ENCODE measurements around the gene FUT8. TPM values are rescaled to one million over a fixed set of nuclear protein-coding genes. Genes with fewer than 3 reads are reported as not detected.

The FUT8 gene
- total RNA-seq, 2 donors from 2014 or later: 9.5 to 13.5 TPM

DNA sequence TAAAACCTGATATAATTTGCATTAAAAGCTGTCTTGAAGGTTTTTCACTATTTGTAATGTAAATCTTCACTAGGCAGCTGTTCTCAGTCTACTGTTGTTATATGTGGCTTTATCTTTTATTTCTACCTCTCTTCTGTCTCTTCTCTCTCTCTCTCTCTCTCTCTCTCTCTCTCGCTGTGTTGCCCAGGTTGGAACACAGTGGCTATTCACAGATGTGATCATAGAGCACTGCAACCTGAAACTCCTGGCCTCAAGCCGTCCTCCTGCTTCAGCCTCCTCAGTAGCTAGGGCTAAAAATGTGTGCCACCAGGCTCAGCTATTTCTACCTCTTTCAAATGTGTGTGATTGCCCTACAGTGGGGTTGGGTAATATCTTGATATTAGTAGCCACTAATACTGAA lies 21.1 kb downstream of the FUT8 start:
- Histone ChIP-seq H3K4me1 (peaks cover 0 to 8% of the 10 kb centered on the region in 2 donors), H3K27ac (no peak overlapping the region), H3K36me3 (no peaks in the 10 kb centered on the region), H3K9me3 (no peaks in the 10 kb centered on the region), H3K27me3 (no peaks in the 10 kb centered on the region), H3K4me3 (no peak overlapping the region)
- TF ChIP-seq, protein P1, sequence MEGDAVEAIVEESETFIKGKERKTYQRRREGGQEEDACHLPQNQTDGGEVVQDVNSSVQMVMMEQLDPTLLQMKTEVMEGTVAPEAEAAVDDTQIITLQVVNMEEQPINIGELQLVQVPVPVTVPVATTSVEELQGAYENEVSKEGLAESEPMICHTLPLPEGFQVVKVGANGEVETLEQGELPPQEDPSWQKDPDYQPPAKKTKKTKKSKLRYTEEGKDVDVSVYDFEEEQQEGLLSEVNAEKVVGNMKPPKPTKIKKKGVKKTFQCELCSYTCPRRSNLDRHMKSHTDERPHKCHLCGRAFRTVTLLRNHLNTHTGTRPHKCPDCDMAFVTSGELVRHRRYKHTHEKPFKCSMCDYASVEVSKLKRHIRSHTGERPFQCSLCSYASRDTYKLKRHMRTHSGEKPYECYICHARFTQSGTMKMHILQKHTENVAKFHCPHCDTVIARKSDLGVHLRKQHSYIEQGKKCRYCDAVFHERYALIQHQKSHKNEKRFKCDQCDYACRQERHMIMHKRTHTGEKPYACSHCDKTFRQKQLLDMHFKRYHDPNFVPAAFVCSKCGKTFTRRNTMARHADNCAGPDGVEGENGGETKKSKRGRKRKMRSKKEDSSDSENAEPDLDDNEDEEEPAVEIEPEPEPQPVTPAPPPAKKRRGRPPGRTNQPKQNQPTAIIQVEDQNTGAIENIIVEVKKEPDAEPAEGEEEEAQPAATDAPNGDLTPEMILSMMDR (IDR thresholded peaks at IDR 0.05): no peak
- DNase-seq (ENCODE audit: low spot score): no peak

DNA sequence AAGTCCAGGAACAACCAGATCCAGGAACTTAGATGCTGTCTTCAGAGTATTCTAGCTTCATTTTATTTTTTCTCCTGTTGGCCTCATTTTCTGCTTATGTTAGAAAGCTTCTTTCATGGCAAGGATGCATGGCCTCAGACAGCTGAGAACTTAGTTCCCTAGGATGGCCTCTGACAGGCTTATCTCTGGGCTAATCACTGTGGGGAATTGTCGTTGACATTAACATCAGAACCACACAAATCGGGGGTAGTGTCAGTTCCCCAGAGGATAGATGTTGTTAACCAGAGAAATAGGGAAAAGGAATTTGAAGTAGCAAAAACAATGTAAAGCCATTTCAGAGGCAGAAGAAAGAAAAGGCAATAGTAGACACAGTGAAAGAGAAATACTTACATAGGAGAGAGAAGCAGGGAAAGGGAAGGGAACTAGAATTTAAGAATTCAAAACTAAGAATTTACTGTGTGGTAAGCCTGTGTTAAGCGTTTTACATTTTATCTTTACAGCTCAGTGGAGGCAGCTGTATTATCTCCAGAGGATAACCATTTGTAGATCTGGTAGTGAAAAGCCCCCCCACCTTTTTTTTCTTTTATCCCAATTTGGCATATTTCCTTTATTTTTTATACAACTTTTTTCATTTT lies 21.8 kb downstream of the FUT8 start:
- TF ChIP-seq, protein P1 (IDR thresholded peaks at IDR 0.05): no peak
- no peak for DNase-seq (ENCODE audit: low spot score)
- no peaks in the 10 kb centered on the region for H3K27me3 ChIP-seq
- H3K27ac ChIP-seq: no peak overlapping the region
- no peak overlapping the region for H3K4me3 ChIP-seq
- H3K36me3 ChIP-seq: no peaks in the 10 kb centered on the region
- peaks cover 0 to 8% of the 10 kb centered on the region in 2 donors for H3K4me1 ChIP-seq
- no peaks in the 10 kb centered on the region for H3K9me3 ChIP-seq

- no peaks in the 10 kb centered on the region for H3K27me3 ChIP-seq
- no peaks in the 10 kb centered on the region for H3K36me3 ChIP-seq
- DNase-seq (ENCODE audit: low spot score): no peak
- no peaks in the 10 kb centered on the region for H3K9me3 ChIP-seq
- peaks cover 0 to 8% of the 10 kb centered on the region in 2 donors for H3K4me1 ChIP-seq
- TF ChIP-seq, protein P1 (IDR thresholded peaks at IDR 0.05): no peak
- H3K27ac ChIP-seq: no peak overlapping the region
- H3K4me3 ChIP-seq: no peak overlapping the region
Observed at GRCh38 chr14:65438266-65438933, 25.9 kb downstream of the FUT8 start.

DNA sequence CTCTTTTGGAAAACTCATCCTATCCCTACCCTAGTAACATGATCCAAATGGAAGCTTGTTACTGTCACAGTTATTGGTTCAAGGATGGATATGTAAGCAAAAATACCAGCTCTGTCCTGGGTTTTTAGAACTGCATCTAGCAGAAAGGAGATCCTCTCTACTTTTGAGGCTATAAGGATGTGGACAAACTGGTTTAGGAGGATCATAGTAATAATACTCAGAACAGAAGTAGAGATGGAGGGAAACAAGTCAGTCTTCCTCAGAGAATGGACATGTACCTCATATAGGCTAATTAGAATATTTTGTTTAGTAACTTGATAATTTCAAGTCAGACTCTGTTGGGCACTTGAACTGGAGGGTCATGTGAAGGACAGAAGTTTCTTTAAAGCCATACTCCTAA lies 26.6 kb downstream of the FUT8 start:
- H3K9me3 ChIP-seq: no peaks in the 10 kb centered on the region
- H3K36me3 ChIP-seq: no peaks in the 10 kb centered on the region
- TF ChIP-seq, protein P1 (IDR thresholded peaks at IDR 0.05): no peak
- no peaks in the 10 kb centered on the region for H3K27me3 ChIP-seq
- H3K4me1 ChIP-seq: peaks cover 0 to under 1% of the 10 kb centered on the region in 2 donors
- no peak for DNase-seq (ENCODE audit: low spot score)
- no peak overlapping the region for H3K4me3 ChIP-seq
- H3K27ac ChIP-seq: no peak overlapping the region

GRCh38 chr14:65440230-65440629 lies 27.7 kb downstream of the FUT8 start:
- no peak overlapping the region for H3K4me3 ChIP-seq
- H3K9me3 ChIP-seq: no peaks in the 10 kb centered on the region
- DNase-seq (ENCODE audit: low spot score): no peak
- H3K27ac ChIP-seq: no peak overlapping the region
- H3K36me3 ChIP-seq: no peaks in the 10 kb centered on the region
- TF ChIP-seq, protein P1 (IDR thresholded peaks at IDR 0.05): no peak
- H3K4me1 ChIP-seq: no peaks in the 10 kb centered on the region
- H3K27me3 ChIP-seq: no peaks in the 10 kb centered on the region
